Stimulated activated CD4-positive, alpha-beta T cell treated with anti-CD3 and anti-CD28 coated beads, TNF-alpha, amount 100 ng/mL, for 1 hour (primary cell): Measurements from ENCODE around the gene GRIN1.
A peak's percentile ranks its signal among the peaks of the same experiment; 100 is the strongest.
"Not testable (repeated sequence)": the region's sequence is repeated elsewhere in the genome, so short reads cannot be mapped to it uniquely, and the experiment has no call there.

ENCODE experiments used
- DNase-seq, 3 donors: peaks; one replicate each; pipeline ENCODE4 v3.0.0-alpha.2; 2020; ENCODE audit warnings: low read depth in 3 of 3, low spot score in 1 of 3

GRIN1 gene

DNA sequence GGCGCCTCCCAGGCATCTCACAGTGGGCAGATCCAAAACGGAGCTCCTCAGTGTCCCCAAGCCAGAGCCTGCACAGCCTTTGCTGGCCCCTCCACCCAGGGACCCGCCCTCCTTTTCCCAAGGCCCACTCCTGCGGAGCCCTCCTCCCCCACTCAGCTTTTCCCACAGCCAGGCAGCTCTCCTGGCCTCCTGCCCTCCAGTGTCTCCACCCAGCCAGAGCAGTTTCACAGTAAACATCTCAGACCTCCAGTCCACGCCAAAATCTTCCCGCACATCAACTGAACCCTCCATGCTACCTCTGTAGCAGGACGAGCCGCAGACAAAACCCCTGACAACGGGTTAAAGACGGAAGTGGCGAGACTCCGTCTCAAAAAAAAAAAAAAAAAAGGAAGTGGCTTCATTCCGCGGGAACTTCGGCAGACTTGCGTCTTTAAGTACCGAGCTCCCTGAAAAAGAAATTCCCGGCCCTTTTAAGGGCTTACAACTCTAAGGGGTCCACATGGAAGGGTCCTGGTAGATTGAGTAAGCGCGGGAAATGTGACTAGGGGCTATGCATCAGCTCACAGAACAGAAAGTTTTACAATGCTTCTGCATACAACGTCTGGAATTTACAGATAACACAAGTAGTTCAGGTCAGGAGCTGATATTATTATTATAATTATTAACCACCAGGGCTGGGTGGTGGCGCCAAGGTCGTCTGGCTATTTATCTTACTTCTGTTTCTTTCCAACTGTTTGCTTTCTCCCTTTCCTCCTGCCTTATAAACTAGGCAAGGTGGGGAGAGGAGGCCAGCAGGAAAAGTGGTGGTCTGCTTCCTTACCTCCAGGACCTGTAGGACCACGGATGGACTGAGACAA, 11.4 kb upstream of the GRIN1 start:
- no peak for DNase-seq

- DNase-seq = no peak
Measured at GRCh38 chr9:137128158-137128861, 10.6 kb upstream of the GRIN1 start.

DNA sequence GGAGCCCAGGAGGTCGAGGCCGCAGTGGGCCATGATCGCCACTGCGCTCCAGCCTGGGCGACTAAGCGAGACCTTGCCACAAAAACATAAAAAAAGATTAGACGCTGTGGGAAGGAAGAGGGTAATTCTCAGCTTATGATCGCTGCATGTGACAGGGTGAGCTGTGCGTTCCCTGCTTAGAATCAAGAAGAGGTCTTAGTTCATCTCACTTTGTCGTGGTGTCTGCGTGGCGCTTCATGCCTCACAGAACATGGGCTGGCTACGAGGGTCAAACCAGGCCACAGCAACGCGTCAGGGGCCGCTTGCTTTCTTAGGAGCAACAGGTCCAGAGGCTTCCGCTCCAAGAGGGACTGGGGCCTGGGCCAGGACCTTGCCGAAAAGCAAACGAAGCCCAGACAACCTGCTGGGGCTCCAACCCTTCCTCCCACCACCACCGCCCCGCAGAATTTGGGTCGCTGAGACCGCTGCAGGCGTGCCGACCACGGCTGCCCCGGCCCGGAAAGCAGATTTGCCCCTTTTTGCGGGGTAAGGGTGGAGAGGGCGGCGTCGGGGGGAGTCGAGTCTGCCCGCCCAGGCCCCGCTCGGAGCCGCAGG, 10.0 kb upstream of the GRIN1 start:
- DNase-seq = no peak

DNA sequence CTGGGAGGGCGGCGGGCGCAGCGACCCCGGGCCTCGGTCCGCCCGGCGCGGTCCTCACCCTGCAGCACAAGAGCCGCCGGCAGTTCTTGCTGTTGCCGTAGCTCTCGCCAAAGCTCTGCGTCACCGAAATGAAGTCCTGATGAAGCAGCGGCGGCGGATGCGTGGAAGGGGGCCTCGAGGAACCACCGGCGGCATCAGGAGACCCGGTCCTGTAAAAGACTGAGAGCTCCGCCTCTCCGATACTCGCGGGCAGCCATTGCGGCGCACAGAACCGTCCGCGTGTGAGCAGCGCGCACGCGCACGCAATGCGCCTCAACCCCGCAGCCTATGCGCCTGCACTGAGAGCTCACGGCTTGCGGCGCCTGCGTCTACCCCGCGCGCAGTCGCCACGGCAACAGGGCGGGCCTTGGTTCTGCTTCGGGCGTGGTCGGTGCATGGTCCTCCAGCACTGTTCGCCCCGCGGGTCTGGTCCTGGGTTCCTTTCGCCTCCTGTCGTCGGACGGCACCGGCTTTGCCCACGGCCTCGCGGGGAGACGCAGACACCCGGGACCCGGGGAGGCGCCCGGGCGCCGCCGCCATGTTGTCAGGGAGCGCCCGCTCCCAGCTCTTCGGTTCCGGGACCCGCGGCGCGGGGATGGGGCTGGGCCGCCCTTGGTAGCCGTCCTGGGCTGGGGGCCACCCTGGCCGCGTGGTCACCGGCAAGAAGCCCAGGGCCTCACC, 9.3 kb upstream of the GRIN1 start:
- peak; percentile 69 to 81 (median 79) for DNase-seq

DNA sequence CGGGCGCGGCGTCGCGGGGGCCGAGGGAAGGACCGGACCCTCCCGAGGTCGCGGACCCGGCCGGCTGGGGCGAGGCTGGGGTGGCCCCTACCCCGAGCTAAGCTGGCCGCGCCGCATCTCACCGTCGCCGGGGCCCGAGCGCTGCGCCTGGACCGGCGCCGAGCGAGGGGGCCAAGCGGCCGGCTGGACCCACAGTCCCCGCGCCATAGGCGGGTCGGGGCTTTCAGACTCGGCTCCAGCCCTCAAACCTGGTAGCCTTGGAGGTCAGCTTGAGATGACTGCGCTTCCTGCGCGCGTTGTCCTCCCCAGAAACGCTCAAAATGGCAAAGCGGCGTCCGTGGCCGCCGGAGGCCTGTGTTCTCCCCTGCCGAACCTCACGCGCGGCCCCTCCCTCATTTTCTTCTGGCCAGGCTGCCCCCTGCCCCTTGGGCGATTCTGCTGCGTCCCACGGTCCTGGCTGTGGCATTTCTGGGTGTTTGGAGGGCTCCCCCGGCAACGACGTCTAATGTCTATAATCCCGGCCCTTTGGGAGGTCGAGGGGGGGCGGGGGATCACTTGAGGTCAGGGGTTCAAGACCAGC, 8.7 kb upstream of the GRIN1 start:
- DNase-seq = no peak

DNA sequence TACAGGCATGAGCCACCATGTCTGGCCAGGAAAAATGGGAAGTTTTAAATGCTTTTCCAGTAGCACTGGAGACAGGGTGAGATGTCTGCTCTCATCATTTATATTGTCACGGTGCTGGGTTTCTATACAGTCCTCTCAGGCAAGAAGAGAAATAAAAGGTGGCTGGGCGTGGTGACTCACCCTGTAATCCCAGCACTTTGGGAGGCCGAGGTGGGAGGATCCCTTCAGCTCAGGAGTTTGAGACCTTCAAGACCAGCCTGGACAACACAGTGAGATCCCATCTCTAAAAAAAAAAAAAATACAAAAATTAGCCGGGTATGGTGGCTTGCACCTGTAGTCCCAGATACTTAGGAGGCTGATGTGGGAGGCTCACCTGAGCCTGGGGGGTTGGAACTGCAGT, 4.8 kb upstream of the GRIN1 start:
- no peak for DNase-seq

GRCh38 chr9:137135154-137135553, 3.8 kb upstream of the GRIN1 start:
- DNase-seq = not testable (repeated sequence)

DNA sequence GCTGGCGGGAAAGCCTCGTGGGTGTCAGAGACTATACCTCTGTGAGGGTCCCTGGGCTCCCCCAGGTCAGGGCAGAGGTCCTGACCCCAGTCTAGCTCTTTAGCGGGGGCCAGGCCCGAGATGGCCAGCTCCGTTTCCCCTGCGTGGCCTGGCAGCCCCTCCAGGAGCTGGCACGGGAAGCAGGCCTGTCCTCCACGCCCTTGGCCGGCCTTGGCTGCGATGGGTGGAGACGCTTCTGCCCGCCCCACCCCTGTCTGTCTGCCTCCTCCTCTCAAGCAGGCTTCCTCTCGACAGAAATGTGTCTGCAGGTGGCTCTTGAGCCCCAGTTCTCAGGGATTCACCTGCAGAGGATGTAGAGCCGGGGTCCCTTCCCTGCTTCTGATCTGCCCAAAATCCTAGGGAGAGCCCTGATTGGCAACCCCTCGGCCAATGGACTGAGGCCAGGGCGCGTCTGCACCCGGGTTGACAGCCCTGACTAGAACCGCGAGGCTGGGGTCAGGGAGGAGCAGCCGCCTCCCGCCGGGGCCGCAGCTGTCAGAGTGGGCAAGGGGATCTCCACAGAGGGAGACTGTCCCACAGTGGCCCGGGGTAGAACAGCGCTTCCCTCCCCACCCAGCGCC, 2.6 kb upstream of the GRIN1 start:
- DNase-seq = no peak

- no peak for DNase-seq
Measured at GRCh38 chr9:137136881-137137607, 1.9 kb upstream of the GRIN1 start.

GRCh38 chr9:137138058-137138721, 764 bp upstream of the GRIN1 start:
- DNase-seq = no peak

GRCh38 chr9:137139468-137140150, 655 bp downstream of the GRIN1 start:
- no peak for DNase-seq

- DNase-seq = no peak
Measured at GRCh38 chr9:137140151-137141012, 1.4 kb downstream of the GRIN1 start.

DNA sequence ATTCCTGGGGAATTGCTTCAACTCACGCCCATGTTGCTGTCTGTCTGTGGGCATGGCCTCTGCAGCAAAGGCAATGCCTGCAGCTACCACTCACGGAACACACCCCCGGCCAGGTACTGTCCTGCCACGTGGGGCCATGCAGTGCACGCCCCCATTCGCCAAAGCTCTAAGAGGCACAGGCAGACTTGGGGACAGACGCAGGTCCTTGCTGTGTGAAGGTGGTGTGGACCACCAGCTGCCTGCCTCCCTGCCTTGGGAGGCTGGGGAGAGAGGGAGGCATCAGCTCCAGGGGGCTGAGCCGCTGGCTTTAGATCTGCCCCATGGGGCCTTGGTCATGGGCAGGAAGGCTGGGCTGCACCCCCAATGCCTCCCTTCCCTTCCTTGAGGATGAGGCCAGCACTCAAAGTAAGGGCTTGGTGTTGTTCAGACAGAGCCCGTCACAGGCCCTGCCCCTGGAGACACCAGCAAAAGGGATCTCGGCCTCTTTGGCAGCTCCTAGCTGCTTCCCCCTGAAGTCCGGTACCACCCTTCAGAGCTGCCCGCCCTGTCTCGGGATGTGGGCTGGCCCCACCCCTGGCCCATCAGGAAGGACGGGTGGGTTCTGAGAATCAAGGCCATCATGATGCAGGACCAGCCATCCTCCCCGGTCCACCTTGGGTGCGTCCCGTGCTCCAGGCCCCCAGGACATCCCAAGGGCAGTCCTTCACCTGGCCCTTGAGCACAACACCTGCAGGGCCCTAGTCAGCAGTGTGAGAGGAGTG, 2.3 kb downstream of the GRIN1 start:
- no peak for DNase-seq

DNA sequence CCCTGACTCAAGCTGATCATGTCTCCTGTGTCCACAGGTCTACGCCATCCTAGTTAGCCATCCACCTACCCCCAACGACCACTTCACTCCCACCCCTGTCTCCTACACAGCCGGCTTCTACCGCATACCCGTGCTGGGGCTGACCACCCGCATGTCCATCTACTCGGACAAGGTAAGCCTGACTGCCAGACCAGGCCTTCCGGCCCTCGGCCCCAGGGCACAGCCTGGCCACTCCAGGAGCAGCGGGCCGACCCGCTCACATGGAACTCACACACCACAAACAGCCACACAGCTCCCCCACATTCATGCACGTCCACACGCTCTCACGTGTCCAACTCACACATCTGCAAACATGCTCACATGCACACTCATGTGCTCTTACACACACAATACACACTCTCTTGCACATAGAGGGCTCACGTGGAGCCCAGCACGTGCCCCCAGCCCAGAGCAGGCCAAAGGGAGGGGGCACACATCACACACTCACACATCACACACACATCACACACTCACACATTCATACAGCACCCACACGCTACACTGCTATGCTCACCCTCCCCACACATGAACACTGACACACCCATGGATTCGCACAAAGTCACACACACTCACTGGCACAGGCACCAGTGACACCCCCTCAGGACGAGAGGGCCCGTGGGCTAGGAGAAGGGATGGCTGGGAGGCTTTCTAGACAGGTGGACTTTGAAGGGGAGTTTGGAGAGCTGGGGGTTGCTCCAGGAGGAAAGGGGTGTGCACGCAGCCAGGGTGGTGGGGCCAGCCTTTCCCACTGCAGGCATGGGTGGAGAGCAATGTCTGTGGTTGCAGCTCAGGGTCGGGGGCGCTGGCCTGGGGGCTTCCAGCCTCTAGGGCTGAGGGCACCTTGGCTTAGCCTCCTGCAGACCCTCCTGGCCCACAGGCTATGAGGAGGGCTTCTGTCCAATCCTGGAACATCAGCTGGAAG, 3.3 kb downstream of the GRIN1 start:
- no peak for DNase-seq

DNA sequence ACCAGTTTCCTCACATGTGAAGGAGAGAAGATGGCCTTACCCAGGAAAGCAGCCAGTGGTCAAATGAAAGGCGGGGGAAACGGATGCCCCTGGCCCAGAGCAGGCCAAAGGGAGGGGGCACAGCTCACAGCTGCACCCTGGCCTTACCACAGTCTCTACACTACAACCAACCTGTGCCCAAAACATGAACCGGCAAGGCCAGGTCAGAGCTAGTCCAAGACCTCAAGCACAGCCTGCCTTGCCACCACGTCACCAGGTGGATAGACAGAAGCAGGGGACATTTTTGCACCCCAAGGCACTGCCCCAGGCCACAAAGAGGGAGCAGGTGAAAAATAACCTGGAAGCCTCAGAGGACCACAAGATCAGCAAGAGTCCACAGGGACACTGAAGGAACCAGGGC, 4.5 kb downstream of the GRIN1 start:
- no peak for DNase-seq
